Panc1 (cell line): ENCODE results near the gene KCNAB1. TPM values are rescaled to one million over a fixed set of nuclear protein-coding genes. Genes with fewer than 3 reads are reported as not detected.

Experiments used
- ATAC-seq: fragments of 200-7000 bp; cut with Tn5 transposase; 2 replicates; pipeline ENCODE4 v1.9.1; 2020; ENCODE audit warnings: mild to moderate bottlenecking, moderate library complexity
- BruUV-seq: library from RNA; stranded (reverse); fragments of 400-500 nt; replicated peaks from 2 replicates; lab custom pipeline; 2021; lab: Mats Ljungman, UMichigan
- CTCF ChIA-PET: fragments of 300-600 bp; sonication (Branson Sonifier 250); formaldehyde crosslinking; loops from one replicate; lab custom pipeline; 2022; ENCODE audit warnings: antibody characterized with exemption; lab: Charles Lee
- POLR2A ChIA-PET: fragments of 300-600 bp; sonication (Branson Sonifier 250); formaldehyde crosslinking; loops from one replicate; lab custom pipeline; 2022; ENCODE audit warnings: antibody characterized with exemption; lab: Charles Lee
- DNase-seq: peaks from one replicate; pipeline ENCODE4 v3.0.0-alpha.2; 2010; ENCODE audit warnings: low read depth, low spot score
- H3K27ac ChIP-seq: 2 replicates; pipeline ENCODE4 v1.5.1; 2011; ENCODE audit warnings: mild to moderate bottlenecking, low read length, inconsistent platforms
- H3K27me3 ChIP-seq: fragments of 200-500 bp; sonication (Bioruptor generic); 2 replicates; pipeline ENCODE4 v1.6.0; 2014; ENCODE audit warnings: low read length, inconsistent platforms; ENCODE audit not compliant: control insufficient read depth, insufficient read depth
- H3K36me3 ChIP-seq: fragments of 200-500 bp; sonication (Bioruptor generic); 2 replicates; pipeline ENCODE4 v1.5.1; 2014; ENCODE audit warnings: inconsistent platforms, mild to moderate bottlenecking, low read length, moderate library complexity; ENCODE audit not compliant: control insufficient read depth, insufficient read depth
- H3K4me1 ChIP-seq: 2 replicates; pipeline ENCODE4 v1.5.1; 2011; ENCODE audit warnings: inconsistent platforms, mild to moderate bottlenecking, low read length, moderate library complexity; ENCODE audit not compliant: control insufficient read depth, insufficient read depth
- H3K4me3 ChIP-seq, 2 experiments: 2 replicates each; pipeline ENCODE4 v1.5.1; 2011 to 2012; ENCODE audit warnings: low read depth in 2 of 2, low read length in 2 of 2, mild to moderate bottlenecking in 2 of 2, inconsistent platforms in 1 of 2, moderate library complexity in 1 of 2
- H3K9me3 ChIP-seq: fragments of 200-500 bp; sonication (Bioruptor generic); 2 replicates; pipeline ENCODE4 v1.5.1; 2014; ENCODE audit warnings: low read depth, mild to moderate bottlenecking, inconsistent platforms, low read length, moderate library complexity; ENCODE audit not compliant: control insufficient read depth, insufficient read depth
- POLR2AphosphoS5 ChIP-seq: IDR thresholded peaks from 2 replicates; pipeline ENCODE4 v1.6.1; 2012; ENCODE audit warnings: mild to moderate bottlenecking, low read depth, low read length, moderate library complexity
- SIN3A ChIP-seq: IDR thresholded peaks from 2 replicates; pipeline ENCODE4 v1.6.1; 2012; ENCODE audit warnings: low read depth, mild to moderate bottlenecking, low read length, moderate library complexity, borderline replicate concordance; ENCODE audit not compliant: insufficient read depth
- TCF7L2 ChIP-seq: IDR thresholded peaks from 2 replicates; pipeline ENCODE4 v1.6.1; 2011; ENCODE audit warnings: mild to moderate bottlenecking, low read depth, low read length, inconsistent platforms
- in situ Hi-C: cut with HindIII; loops from 2 replicates; pipeline ENCODE4 v1.10.0; 2016; ENCODE audit warnings: low sequenced_read_pairs, low pct_unique_long_range_greater_than_20kb
- intact Hi-C: fragments of 100-400 bp; cut with micrococcal nuclease; formaldehyde crosslinking; loops from one replicate; pipeline ENCODE4 v1.10.0; 2022; ENCODE audit not compliant: unreplicated experiment
- total RNA-seq: library from RNA; stranded (reverse); gene quantifications from one replicate; pipeline ENCODE4 v1.2.1, GENCODE V29; 2021; ENCODE audit not compliant: unreplicated experiment
- TF ChIP-seq, protein P1 (sequence below), 2 experiments: IDR thresholded peaks; 2 replicates each; pipeline ENCODE4 v1.6.1; 2011 to 2012; ENCODE audit warnings: low read depth in 2 of 2, control low read depth in 1 of 2, low read length in 1 of 2, mild to moderate bottlenecking in 1 of 2, moderate library complexity in 1 of 2; ENCODE audit not compliant: insufficient read depth in 1 of 2
- TF ChIP-seq, protein P2 (sequence below): fragments of 450-650 bp; IDR thresholded peaks from 2 replicates; pipeline ENCODE4 v1.5.1; 2017; ENCODE audit warnings: mild to moderate bottlenecking

The KCNAB1 gene
- total RNA-seq, 1 experiment from 2014 or later = not detected

DNA sequence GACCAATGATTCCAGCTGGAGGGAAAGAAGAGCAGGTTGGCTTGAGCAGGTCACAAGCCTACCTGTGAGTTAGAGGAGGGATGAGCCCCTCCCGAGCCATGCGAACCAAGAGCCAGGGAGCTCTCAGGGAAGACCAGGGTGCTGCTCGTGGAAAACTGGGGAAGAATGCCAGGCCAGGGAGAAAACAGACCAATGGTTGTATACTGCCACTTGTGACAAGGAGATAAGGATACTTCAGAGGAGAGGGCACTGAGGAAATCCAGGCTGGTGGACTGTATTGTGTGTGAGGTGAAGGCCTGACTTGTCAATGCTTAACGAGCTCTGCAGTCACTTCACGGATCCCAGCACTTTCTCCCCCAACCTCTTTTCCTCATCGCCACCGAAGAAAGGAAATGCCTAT is 256.9 kb downstream of the KCNAB1 start:
- Histone ChIP-seq H3K27ac (no peak overlapping the region), H3K4me3 (no peak overlapping the region), H3K4me1 (no peaks in the 10 kb centered on the region), H3K9me3 (no peaks in the 10 kb centered on the region), H3K27me3 (peaks cover 8% of the 10 kb centered on the region; the same call in 1 of the 2 replicates), H3K36me3 (no peaks in the 10 kb centered on the region)
- intact Hi-C loops = no loop called here
- POLR2A ChIA-PET = no interaction called here
- DNase-seq (no peak), ATAC-seq (no peak)
- in situ Hi-C loops = no loop called here
- CTCF ChIA-PET = interaction anchor here (0.6 kb wide), 1 partner anchor 333 kb away, joined by 4 read pairs; no protein-coding TSS in a partner anchor
- TF ChIP-seq, protein P1, sequence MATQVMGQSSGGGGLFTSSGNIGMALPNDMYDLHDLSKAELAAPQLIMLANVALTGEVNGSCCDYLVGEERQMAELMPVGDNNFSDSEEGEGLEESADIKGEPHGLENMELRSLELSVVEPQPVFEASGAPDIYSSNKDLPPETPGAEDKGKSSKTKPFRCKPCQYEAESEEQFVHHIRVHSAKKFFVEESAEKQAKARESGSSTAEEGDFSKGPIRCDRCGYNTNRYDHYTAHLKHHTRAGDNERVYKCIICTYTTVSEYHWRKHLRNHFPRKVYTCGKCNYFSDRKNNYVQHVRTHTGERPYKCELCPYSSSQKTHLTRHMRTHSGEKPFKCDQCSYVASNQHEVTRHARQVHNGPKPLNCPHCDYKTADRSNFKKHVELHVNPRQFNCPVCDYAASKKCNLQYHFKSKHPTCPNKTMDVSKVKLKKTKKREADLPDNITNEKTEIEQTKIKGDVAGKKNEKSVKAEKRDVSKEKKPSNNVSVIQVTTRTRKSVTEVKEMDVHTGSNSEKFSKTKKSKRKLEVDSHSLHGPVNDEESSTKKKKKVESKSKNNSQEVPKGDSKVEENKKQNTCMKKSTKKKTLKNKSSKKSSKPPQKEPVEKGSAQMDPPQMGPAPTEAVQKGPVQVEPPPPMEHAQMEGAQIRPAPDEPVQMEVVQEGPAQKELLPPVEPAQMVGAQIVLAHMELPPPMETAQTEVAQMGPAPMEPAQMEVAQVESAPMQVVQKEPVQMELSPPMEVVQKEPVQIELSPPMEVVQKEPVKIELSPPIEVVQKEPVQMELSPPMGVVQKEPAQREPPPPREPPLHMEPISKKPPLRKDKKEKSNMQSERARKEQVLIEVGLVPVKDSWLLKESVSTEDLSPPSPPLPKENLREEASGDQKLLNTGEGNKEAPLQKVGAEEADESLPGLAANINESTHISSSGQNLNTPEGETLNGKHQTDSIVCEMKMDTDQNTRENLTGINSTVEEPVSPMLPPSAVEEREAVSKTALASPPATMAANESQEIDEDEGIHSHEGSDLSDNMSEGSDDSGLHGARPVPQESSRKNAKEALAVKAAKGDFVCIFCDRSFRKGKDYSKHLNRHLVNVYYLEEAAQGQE (IDR thresholded peaks at IDR 0.05; ENCODE audit: insufficient read depth in 1 of 2, low read depth in 2 of 2, low read length in 1 of 2) = no peak
- TF ChIP-seq SIN3A = no peak
- TF ChIP-seq, protein P2, sequence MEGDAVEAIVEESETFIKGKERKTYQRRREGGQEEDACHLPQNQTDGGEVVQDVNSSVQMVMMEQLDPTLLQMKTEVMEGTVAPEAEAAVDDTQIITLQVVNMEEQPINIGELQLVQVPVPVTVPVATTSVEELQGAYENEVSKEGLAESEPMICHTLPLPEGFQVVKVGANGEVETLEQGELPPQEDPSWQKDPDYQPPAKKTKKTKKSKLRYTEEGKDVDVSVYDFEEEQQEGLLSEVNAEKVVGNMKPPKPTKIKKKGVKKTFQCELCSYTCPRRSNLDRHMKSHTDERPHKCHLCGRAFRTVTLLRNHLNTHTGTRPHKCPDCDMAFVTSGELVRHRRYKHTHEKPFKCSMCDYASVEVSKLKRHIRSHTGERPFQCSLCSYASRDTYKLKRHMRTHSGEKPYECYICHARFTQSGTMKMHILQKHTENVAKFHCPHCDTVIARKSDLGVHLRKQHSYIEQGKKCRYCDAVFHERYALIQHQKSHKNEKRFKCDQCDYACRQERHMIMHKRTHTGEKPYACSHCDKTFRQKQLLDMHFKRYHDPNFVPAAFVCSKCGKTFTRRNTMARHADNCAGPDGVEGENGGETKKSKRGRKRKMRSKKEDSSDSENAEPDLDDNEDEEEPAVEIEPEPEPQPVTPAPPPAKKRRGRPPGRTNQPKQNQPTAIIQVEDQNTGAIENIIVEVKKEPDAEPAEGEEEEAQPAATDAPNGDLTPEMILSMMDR = no peak
- no peak for TF ChIP-seq POLR2AphosphoS5
- no peak for TF ChIP-seq TCF7L2
- no TSS peak for BruUV-seq

DNA sequence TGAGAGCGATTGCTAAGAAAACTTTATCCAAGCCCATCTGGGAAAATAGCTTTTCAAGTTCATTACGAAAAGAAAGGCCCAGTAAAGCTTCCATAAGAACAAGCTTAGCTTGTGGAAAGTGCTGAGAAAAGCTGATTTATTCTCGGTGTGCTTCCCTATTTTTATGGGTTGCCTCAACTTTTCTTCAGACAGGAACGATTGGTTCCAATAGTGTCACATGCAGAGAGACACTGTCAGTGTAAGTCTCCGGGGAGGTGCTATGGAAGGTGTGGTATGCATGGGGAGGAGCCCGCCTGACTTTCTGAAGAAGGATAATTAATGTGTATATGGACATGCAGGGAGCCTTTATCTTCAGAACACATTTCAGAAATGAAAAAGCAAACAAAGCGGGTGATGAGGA is 257.3 kb downstream of the KCNAB1 start:
- DNase-seq = no peak
- in situ Hi-C loops (no loop called here), intact Hi-C loops (no loop called here)

More for the DNA sequence above, 257.3 kb downstream of the KCNAB1 start:
- no peak for ATAC-seq
- Histone ChIP-seq H3K9me3 (no peaks in the 10 kb centered on the region), H3K36me3 (no peaks in the 10 kb centered on the region), H3K27me3 (peaks cover 8% of the 10 kb centered on the region; the same call in 1 of the 2 replicates), H3K4me3 (no peak overlapping the region), H3K4me1 (no peaks in the 10 kb centered on the region), H3K27ac (no peak overlapping the region)
- TF ChIP-seq, protein P2 = no peak
- no peak for TF ChIP-seq POLR2AphosphoS5
- TF ChIP-seq TCF7L2 = no peak
- TF ChIP-seq, protein P1 (IDR thresholded peaks at IDR 0.05; ENCODE audit: insufficient read depth in 1 of 2, low read depth in 2 of 2, low read length in 1 of 2) = no peak
- no peak for TF ChIP-seq SIN3A
- ChIA-PET POLR2A (no interaction called here), CTCF (interaction anchor here (0.6 kb wide), 1 partner anchor 334 kb away, joined by 4 read pairs; no protein-coding TSS in a partner anchor)
- BruUV-seq = no TSS peak
